Measurements from ENCODE around the gene MICAL2. TPM values are rescaled to one million over a fixed set of nuclear protein-coding genes. Genes with fewer than 3 reads are reported as not detected.

Gene MICAL2
- total and polyA plus RNA-seq, 2 donors: 17.3 to 26.8 TPM

DNA sequence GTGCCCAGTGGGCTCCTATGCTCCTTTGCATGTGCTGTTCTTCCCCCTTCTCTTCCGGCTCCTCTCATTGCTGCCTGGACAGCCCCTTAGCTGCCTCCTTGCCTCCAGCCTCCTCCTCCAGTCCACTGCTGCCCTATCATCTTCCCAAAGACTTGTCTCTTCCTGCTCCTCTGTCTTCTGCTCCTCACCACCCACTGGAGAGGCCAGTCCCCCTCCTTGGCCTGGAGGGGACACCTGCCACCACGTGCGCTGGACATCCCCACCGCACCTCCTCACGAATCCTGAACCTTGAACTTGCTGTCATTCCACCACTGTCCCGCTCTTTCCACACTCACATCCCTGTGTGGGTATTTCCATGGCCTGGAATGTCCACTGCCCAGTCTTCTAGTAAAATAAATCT is 49.8 kb downstream of the MICAL2 start:
- H3K36me3 ChIP-seq (ENCODE audit: control insufficient read depth in 2 of 2, insufficient read depth in 2 of 2, low read length in 1 of 2): no peaks in the 10 kb centered on the region
- H3K9me3 ChIP-seq (ENCODE audit: control insufficient read depth in 2 of 2, insufficient read depth in 1 of 2, low read length in 1 of 2): no peaks in the 10 kb centered on the region
- no peak overlapping the region for H3K4me3 ChIP-seq (ENCODE audit: low read length in 2 of 2)
- H3K27me3 ChIP-seq (ENCODE audit: control insufficient read depth in 2 of 2, insufficient read depth in 1 of 2, low read length in 1 of 2): no peaks in the 10 kb centered on the region
- DNase-seq (ENCODE audit: low read depth in 6 of 9, low spot score in 9 of 9): no peak
- 96% methylated on average over 6 of the region's 6 CpGs for WGBS
- H3K4me1 ChIP-seq (ENCODE audit: control insufficient read depth in 2 of 2, insufficient read depth in 2 of 2, low read length in 2 of 2): peaks cover 9 to 16% of the 10 kb centered on the region in 2 donors
- H3K27ac ChIP-seq (ENCODE audit: low read depth in 1 of 2, low read length in 1 of 2): no peak overlapping the region

DNA sequence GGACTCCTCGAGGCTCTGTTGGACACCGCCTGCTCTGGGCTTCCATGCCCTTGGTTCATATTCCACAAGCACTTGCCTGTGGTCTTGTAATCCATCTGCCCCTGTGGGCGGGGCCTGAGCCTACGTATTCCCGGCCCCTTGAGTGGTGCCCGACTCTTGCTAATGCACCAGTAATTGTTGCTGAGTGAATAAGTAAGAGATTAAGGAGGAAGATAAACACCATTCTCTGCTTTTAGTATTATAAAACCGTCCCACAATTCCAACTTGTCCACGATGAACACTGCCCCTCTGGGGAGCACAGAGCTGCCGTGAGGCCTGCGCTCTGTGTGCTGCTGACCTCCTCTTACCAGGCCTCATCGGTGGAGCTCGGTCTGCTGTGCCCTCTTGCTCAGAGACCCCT is 50.3 kb downstream of the MICAL2 start:
- peaks cover 9 to 16% of the 10 kb centered on the region in 2 donors for H3K4me1 ChIP-seq (ENCODE audit: control insufficient read depth in 2 of 2, insufficient read depth in 2 of 2, low read length in 2 of 2)
- WGBS: 95% methylated on average over 12 of the region's 12 CpGs
- H3K27ac ChIP-seq (ENCODE audit: low read depth in 1 of 2, low read length in 1 of 2): no peak overlapping the region
- no peak overlapping the region for H3K4me3 ChIP-seq (ENCODE audit: low read length in 2 of 2)
- no peak for DNase-seq (ENCODE audit: low read depth in 6 of 9, low spot score in 9 of 9)
- H3K9me3 ChIP-seq (ENCODE audit: control insufficient read depth in 2 of 2, insufficient read depth in 1 of 2, low read length in 1 of 2): no peaks in the 10 kb centered on the region
- H3K27me3 ChIP-seq (ENCODE audit: control insufficient read depth in 2 of 2, insufficient read depth in 1 of 2, low read length in 1 of 2): no peaks in the 10 kb centered on the region
- H3K36me3 ChIP-seq (ENCODE audit: control insufficient read depth in 2 of 2, insufficient read depth in 2 of 2, low read length in 1 of 2): no peaks in the 10 kb centered on the region

DNA sequence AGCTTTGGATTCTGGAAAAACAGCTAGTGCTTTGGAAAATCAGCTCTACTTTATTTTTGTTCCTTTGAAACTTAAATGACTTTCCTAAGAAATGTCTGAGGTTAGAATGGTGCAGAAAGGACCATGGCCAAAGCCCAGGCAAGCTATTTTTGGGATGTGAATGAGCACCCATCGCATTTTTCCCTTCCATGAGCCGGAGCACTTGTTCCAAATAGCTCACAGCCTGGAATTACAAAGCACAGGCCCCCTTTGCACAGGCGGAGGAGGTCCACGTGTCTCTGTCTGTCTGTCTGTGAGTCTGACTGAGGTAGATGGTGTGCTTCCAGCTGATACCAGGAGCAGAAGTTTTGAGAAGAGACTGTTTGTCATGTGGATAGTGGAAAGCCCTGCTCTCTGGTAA is 50.7 kb downstream of the MICAL2 start:
- no peak for DNase-seq (ENCODE audit: low read depth in 6 of 9, low spot score in 9 of 9)
- WGBS: 98% methylated on average over 4 of the region's 4 CpGs
- no peak overlapping the region for H3K27ac ChIP-seq (ENCODE audit: low read depth in 1 of 2, low read length in 1 of 2)

DNA sequence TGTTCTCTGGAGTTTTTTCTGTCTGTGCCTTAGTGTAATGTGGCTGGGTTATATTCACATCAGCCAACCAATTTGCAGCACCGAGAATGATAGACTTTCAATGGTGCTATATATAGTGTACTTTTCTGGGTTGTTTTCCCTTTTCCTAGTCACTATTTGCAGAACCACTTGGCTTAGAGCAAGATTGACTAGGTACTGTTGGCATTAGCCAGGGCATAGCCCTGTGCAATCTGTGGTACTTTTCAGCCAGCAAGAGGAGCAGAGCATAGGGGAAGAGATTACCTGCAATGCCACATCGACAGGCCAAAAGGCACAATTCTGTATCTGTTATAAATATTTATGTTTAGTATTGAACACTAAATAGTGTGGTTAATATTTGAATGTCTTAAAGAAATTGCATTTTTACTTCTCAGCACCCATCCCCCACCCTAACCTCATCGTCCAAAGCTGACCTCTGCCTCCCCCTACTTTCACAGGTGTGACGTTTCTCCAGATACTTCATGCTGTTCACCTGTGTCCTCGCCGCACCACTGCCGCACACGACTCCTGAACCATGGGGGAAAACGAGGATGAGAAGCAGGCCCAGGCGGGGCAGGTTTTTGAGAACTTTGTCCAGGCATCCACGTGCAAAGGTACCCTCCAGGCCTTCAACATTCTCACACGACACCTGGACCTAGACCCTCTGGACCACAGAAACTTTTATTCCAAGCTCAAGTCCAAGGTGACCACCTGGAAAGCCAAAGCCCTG is 51.4 kb downstream of the MICAL2 start:
- H3K4me1 ChIP-seq (ENCODE audit: control insufficient read depth in 2 of 2, insufficient read depth in 2 of 2, low read length in 2 of 2): peaks cover 8 to 11% of the 10 kb centered on the region in 2 donors
- H3K27me3 ChIP-seq (ENCODE audit: control insufficient read depth in 2 of 2, insufficient read depth in 1 of 2, low read length in 1 of 2): no peaks in the 10 kb centered on the region
- H3K27ac ChIP-seq (ENCODE audit: low read depth in 1 of 2, low read length in 1 of 2): no peak overlapping the region
- H3K36me3 ChIP-seq (ENCODE audit: control insufficient read depth in 2 of 2, insufficient read depth in 2 of 2, low read length in 1 of 2): no peaks in the 10 kb centered on the region
- 96% methylated on average over 12 of the region's 12 CpGs for WGBS
- no peak overlapping the region for H3K4me3 ChIP-seq (ENCODE audit: low read length in 2 of 2)
- no peak for DNase-seq (ENCODE audit: low read depth in 6 of 9, low spot score in 9 of 9)
- no peaks in the 10 kb centered on the region for H3K9me3 ChIP-seq (ENCODE audit: control insufficient read depth in 2 of 2, insufficient read depth in 1 of 2, low read length in 1 of 2)

More for the DNA sequence above, 50.7 kb downstream of the MICAL2 start:
- no peaks in the 10 kb centered on the region for H3K27me3 ChIP-seq (ENCODE audit: control insufficient read depth in 2 of 2, insufficient read depth in 1 of 2, low read length in 1 of 2)
- no peak overlapping the region for H3K4me3 ChIP-seq (ENCODE audit: low read length in 2 of 2)
- no peaks in the 10 kb centered on the region for H3K36me3 ChIP-seq (ENCODE audit: control insufficient read depth in 2 of 2, insufficient read depth in 2 of 2, low read length in 1 of 2)
- peaks cover 9 to 16% of the 10 kb centered on the region in 2 donors for H3K4me1 ChIP-seq (ENCODE audit: control insufficient read depth in 2 of 2, insufficient read depth in 2 of 2, low read length in 2 of 2)
- H3K9me3 ChIP-seq (ENCODE audit: control insufficient read depth in 2 of 2, insufficient read depth in 1 of 2, low read length in 1 of 2): no peaks in the 10 kb centered on the region

DNA sequence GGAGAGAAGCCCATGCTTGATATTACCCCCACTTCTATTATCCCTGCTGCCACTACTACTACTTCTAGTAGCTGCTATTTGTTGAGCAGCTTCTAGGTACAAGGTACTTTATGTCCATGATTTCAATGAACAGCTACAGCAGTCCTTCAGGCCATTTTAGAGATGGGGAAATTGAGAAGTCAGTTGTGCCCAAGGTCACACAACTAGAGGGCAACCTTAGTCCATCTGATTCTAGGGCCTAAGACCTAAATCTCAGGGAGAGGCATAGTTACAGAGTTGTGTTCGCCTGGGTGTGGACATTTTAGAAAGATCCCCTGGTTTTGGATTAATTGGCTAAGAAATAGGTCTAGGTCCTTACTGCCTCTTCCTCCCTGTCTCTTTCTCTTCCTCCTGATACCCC is 52.3 kb downstream of the MICAL2 start:
- Histone ChIP-seq H3K4me3 (ENCODE audit: low read length in 2 of 2) (no peak overlapping the region), H3K4me1 (ENCODE audit: control insufficient read depth in 2 of 2, insufficient read depth in 2 of 2, low read length in 2 of 2) (peaks cover 0 to 3% of the 10 kb centered on the region in 2 donors), H3K27me3 (ENCODE audit: control insufficient read depth in 2 of 2, insufficient read depth in 1 of 2, low read length in 1 of 2) (no peaks in the 10 kb centered on the region), H3K36me3 (ENCODE audit: control insufficient read depth in 2 of 2, insufficient read depth in 2 of 2, low read length in 1 of 2) (no peaks in the 10 kb centered on the region), H3K9me3 (ENCODE audit: control insufficient read depth in 2 of 2, insufficient read depth in 1 of 2, low read length in 1 of 2) (no peaks in the 10 kb centered on the region), H3K27ac (ENCODE audit: low read depth in 1 of 2, low read length in 1 of 2) (no peak overlapping the region)
- DNase-seq (ENCODE audit: low read depth in 6 of 9, low spot score in 9 of 9): no peak
- 96% methylated on average over 1 of the region's 1 CpG for WGBS

DNA sequence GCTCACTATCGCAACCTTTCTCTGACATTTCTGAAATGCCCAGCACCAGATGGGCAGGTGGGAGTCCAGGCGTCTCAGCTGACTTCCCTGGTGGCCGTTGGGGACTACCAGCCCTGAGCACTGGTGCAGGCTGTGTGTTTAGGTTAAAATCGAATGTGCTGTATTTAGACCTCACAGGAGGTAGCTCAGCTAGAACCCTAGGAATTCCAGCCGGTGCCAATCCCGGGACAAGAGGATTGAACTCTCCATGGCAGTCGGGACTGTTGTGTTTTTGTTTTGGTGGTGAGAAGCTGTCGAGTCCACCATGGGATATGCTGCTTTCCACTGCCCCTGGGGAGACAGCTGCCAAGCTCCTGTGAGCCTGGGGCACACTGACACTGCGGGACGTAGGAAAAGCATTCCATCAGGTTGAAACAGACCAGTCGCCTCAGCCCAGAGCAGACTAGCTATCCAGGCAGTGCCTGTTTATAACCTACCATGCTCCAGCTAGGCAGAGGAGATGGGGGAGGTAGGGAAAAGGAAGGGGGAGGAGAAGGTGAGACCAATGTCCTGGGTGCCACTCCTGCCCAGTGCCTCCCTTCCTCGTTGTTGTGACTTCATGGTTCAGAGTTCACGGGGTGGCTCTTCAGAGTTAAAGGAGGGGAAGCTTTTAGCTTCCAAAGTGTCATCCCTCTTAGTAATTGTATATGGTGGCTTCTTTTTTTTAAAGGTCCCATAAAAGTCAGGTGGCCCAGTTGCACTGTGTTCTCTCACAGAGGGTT is 53.0 kb downstream of the MICAL2 start:
- DNase-seq (ENCODE audit: low read depth in 6 of 9, low spot score in 9 of 9): no peak
- no peak overlapping the region for H3K4me3 ChIP-seq (ENCODE audit: low read length in 2 of 2)
- no peaks in the 10 kb centered on the region for H3K36me3 ChIP-seq (ENCODE audit: control insufficient read depth in 2 of 2, insufficient read depth in 2 of 2, low read length in 1 of 2)
- WGBS: 95% methylated on average over 13 of the region's 13 CpGs
- H3K27ac ChIP-seq (ENCODE audit: low read depth in 1 of 2, low read length in 1 of 2): no peak overlapping the region
- H3K27me3 ChIP-seq (ENCODE audit: control insufficient read depth in 2 of 2, insufficient read depth in 1 of 2, low read length in 1 of 2): no peaks in the 10 kb centered on the region
- H3K4me1 ChIP-seq (ENCODE audit: control insufficient read depth in 2 of 2, insufficient read depth in 2 of 2, low read length in 2 of 2): peaks cover 0 to 3% of the 10 kb centered on the region in 2 donors
- H3K9me3 ChIP-seq (ENCODE audit: control insufficient read depth in 2 of 2, insufficient read depth in 1 of 2, low read length in 1 of 2): no peaks in the 10 kb centered on the region

DNA sequence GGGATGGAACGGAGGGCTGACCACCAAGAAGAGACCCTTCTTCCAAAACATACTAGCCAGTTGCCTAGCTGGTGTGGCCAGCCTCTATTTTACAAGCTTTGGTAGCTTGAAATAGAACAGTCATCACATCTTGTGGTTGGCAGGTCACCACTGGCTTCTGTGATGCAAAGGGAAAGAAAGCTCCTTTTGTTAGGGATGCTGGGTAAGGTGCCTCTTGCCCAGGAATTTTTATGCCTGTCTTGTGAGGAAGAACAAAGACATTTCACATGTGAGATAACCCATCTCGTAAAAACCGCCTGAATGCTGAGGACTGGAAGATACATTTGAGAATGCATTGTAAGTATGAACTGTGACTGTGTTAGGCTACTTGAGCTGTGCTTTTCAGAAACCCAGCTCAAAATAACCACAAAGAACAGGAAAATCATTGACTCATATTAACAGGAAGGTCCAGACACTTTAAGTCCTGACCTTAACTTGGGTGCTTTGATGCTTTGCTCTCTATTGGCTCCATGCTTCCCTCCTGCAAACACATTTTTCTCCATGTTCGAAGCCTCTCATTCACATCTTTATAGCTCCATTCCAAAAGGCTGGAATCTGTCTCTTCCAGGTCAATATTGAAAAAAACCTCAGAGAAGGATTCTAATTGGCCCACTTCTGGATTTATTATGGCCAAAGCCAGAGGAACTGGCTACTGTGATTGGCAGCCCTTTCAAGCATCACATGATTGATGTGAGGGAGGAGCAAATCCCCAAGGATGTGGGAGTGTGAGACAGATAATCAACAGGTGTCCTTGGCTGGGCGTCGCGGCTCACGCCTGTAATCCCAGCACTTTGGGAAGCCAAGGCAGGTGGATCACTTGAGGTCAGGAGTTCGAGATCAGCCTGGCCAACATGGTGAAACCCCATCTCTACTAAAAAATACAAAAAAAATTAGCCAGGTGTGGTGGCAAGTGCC is 53.9 kb downstream of the MICAL2 start:
- DNase-seq (ENCODE audit: low read depth in 6 of 9, low spot score in 9 of 9): no peak
- H3K4me1 ChIP-seq (ENCODE audit: control insufficient read depth in 2 of 2, insufficient read depth in 2 of 2, low read length in 2 of 2): peaks cover 0 to 3% of the 10 kb centered on the region in 2 donors
- H3K27ac ChIP-seq (ENCODE audit: low read depth in 1 of 2, low read length in 1 of 2): no peak overlapping the region
- 95% methylated on average over 9 of the region's 9 CpGs for WGBS
- H3K27me3 ChIP-seq (ENCODE audit: control insufficient read depth in 2 of 2, insufficient read depth in 1 of 2, low read length in 1 of 2): no peaks in the 10 kb centered on the region
- no peaks in the 10 kb centered on the region for H3K36me3 ChIP-seq (ENCODE audit: control insufficient read depth in 2 of 2, insufficient read depth in 2 of 2, low read length in 1 of 2)
- H3K9me3 ChIP-seq (ENCODE audit: control insufficient read depth in 2 of 2, insufficient read depth in 1 of 2, low read length in 1 of 2): no peaks in the 10 kb centered on the region
- no peak overlapping the region for H3K4me3 ChIP-seq (ENCODE audit: low read length in 2 of 2)

DNA sequence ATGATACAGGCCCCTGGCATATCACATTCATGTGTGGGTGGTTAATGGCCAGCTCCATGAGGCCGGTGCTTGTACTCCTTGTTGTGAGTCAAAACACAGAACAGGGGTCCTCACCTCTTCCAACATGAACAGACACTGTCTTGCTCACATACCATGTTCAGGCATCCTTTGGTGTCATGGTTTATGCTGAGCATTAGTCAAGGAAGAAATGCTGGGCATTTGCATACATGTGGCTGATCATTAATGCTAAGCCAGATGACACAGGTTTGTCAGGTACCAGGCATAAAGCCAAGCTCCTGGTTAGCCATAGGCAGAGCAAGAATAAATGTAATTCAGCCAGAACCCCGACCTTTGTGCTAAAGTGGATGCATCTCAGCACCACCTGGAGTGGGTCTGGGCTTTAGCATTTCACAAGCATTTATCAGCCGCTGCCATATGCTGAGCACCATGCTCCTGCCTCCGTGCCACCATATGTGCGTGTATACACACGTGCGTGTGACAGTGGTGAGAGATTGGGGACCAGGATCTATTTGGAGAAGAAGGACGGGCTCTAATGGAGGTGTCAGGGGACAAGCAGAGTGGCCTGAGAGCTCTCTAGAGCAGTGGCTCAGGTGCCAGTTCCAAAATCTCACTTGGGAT is 55.0 kb downstream of the MICAL2 start:
- Histone ChIP-seq H3K4me3 (ENCODE audit: low read length in 2 of 2) (no peak overlapping the region), H3K4me1 (ENCODE audit: control insufficient read depth in 2 of 2, insufficient read depth in 2 of 2, low read length in 2 of 2) (peaks cover 0 to 3% of the 10 kb centered on the region in 2 donors), H3K27me3 (ENCODE audit: control insufficient read depth in 2 of 2, insufficient read depth in 1 of 2, low read length in 1 of 2) (no peaks in the 10 kb centered on the region), H3K9me3 (ENCODE audit: control insufficient read depth in 2 of 2, insufficient read depth in 1 of 2, low read length in 1 of 2) (no peaks in the 10 kb centered on the region), H3K27ac (ENCODE audit: low read depth in 1 of 2, low read length in 1 of 2) (no peak overlapping the region), H3K36me3 (ENCODE audit: control insufficient read depth in 2 of 2, insufficient read depth in 2 of 2, low read length in 1 of 2) (no peaks in the 10 kb centered on the region)
- WGBS: 90% methylated on average over 8 of the region's 8 CpGs
- no peak for DNase-seq (ENCODE audit: low read depth in 6 of 9, low spot score in 9 of 9)

Data from thymus (tissue), 11 donors.